ENCODE data around the gene SCAF11.
A peak's percentile ranks its signal among the peaks of the same experiment; 100 is the strongest.
"Not testable (repeated sequence)": the region's sequence is repeated elsewhere in the genome, so short reads cannot be mapped to it uniquely, and the experiment has no call there.

SCAF11 gene

GRCh38 chr12:45990468-45991283 is at the start of gene SCAF11:
Gene SCAF11, minus strand, starts transcription at chr12:45990574. Its CDS starts 26,407 bp downstream, at chr12:45964167.
- DNase-seq = peak; percentile 100

GRCh38 chr12:46037066-46037465 is 46.7 kb upstream of the SCAF11 start:
- DNase-seq = peak; percentile 13

DNA sequence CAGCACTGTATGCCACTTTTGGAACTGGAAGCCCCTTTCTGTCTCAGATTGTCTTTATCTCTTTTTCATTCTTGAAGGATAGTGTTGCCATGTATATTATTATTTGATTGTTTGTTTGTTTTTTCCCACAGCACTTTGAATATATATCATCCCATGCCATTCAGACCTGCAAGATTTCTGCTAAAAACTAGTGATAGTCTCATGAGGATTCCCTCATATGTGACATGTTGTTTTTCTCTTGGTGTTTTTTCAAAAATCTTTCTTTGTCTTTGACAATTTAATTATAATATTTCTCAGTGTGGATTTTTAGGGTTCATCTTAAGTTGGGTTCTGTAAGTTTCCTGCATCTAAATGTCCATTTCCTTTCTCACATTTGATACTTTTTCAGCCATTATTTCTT is 36.8 kb upstream of the SCAF11 start:
- DNase-seq = no peak

GRCh38 chr12:46024099-46024498 is 33.7 kb upstream of the SCAF11 start:
- no peak for DNase-seq

- no peak for DNase-seq
These were observed 30.4 kb upstream of the SCAF11 start for GRCh38 chr12:46020768-46021167.

- not testable (repeated sequence) for DNase-seq
These were observed 28.3 kb upstream of the SCAF11 start for GRCh38 chr12:46018712-46019111.

DNA sequence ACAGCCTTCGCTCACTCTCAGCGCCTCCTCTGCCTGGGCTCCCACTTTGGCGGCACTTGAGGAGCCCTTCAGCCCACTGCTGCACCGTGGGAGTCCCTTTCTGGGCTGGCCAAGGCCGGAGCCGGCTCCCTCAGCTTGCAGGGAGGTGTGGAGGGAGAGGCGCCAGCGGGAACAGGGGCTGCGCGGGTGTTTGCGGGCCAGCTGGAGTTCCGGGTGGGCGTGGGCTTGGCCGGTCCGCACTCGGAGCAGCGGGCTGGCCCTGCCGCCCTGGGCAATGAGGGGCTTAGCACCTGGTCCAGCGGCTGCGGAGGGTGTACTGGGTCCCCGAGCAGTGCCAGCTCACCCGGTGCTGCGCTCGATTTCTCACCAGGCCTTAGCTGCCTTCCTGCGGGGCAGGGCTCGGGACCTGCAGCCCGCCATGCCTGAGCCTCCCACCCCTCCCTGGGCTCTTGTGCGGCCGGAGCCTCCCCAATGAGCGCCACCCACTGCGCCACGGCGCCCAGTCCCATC is 27.5 kb upstream of the SCAF11 start:
- not testable (repeated sequence) for DNase-seq

- DNase-seq = no peak
These were observed 15.4 kb upstream of the SCAF11 start for GRCh38 chr12:46005823-46006222.

DNA sequence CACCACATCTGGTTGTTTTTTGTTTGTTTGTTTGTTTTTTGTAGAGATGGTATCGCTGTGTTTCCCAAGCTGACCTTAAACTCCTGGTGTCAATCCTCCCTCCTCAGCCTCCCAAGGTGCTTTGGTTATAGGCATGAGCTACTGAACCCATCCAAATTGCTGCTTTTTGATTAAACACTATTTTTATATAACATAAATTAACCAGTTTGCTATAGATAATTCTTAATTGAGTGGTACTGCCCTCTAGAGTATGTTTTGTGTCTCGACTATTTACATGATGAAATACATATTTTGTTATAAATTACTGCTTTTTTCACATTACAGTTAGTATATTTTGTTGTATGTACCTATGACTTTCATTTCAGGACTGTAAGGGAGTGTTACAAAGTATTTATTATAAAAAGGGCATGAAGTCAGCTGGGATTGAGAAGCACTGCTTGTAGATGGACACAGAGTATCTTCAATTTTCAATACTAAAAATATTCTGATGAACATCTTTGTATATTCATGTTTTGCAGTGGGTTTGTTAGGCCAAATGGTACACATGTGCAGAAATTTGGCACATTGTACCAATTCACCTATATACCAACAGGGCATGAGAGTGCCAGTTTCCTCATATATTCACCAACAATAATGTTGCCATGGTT is 14.9 kb upstream of the SCAF11 start:
- peak; percentile 41 for DNase-seq

DNA sequence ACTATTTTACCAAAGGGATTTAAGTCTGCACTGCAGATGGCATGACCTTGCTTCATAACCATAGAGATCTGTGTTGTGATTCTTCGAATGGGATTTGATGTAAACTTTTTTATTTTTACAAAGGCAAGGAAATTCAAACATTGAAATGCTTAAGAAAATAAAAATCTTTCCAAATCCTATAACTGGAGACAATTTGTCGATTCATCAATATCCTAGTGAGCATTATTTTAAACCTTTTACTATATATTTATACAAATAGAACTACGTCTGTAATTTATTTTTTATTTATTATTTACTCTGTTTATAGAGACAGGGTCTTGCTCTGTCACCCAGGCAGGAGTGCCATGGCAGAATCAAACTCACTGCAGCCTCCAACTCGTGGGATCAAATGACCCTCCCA is 14.3 kb upstream of the SCAF11 start:
- DNase-seq = no peak

- DNase-seq = not testable (repeated sequence)
These were observed 9.7 kb upstream of the SCAF11 start for GRCh38 chr12:46000076-46000475.

- peak; percentile 28 for DNase-seq
These were observed 4.4 kb upstream of the SCAF11 start for GRCh38 chr12:45994736-45995135.

DNA sequence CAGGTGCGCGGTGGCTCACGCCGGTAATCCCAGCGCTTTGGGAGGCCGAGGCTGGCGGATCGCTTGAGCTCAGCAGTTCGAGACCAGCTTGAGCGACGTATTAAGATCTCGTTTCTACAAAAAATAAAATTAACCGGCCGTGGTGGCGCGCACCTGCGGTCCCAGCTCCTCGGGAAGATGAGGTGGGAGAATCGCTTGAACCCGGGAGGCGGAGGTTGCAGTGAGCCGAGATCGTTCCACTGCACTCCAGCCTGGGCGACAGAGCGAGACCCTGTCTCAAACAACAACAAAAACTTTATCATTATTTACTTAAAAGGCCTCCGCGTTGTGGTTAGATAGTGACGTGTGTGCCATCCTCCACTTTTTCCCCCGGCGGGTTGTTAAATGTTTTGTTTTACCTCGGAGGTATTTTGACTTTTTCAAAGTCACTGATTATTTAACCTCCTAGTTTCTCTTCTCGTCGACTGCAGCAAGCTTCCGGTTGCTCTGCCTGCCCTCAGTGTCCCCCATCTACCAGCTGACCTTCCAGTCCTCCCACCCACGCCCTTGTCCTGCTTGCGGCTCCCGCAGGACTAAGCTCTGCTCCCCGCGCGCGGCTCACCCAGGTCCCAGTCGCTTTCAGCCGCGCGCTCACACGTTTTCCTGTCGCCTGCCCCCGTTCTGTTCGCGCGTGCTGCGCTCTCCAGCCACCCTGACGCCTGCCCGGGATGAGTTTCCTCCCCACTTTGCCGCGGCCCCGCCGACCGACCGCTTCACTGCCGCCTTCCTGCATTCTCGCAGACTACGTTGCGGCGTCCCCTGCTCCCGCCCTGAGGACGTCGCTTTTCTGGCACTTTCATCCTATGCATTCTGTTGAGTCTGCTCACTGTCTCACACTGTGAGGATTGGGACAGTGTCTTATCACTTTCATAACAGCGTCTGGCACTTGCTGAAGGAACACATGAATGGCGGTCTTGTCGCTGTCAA is 1.2 kb upstream of the SCAF11 start:
- DNase-seq = peak; percentile 91

DNA sequence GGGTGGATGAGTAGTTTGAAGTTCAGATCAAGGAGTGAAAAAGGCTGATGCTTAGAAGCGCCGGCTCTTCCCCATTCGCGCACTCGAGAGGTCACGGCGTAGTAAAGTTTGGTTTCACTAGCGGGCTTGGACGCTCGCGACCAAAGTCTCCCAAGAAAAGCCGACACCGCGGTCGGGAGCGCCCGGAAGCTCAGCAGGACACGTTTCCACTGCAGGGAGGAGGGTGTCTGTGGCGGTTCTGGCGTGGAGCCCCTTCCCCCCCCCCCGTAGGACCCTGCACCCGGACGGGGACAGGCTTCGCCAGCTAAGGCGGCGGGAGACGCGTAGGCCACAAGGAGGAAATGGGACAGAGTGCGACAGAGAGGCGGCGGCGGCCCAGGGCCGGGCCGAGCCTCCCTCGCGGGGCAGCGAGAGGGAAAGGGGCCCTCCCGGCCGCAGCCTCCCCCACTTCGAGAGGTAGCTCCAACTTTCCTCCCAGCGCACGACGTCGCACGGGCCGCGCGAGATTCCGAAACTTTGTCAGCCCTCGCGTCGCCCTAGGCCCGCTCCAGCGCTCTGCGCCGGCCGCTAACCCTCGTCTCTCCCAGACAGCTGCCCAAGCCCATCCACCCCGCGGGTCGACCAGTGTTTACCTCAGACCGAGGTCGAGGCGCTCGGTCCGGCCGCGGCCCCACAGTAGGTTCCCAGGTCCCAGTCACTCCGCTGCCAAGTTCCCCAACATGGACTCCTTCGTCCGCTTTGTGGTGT is 480 bp downstream of the SCAF11 start:
- DNase-seq = peak; percentile 76

- no peak for DNase-seq
These were observed 1.1 kb downstream of the SCAF11 start for GRCh38 chr12:45989287-45989686.

- DNase-seq = no peak
These were observed 2.1 kb downstream of the SCAF11 start for GRCh38 chr12:45988264-45988663.

- DNase-seq = no peak
These were observed 3.0 kb downstream of the SCAF11 start for GRCh38 chr12:45987340-45987727.

DNA sequence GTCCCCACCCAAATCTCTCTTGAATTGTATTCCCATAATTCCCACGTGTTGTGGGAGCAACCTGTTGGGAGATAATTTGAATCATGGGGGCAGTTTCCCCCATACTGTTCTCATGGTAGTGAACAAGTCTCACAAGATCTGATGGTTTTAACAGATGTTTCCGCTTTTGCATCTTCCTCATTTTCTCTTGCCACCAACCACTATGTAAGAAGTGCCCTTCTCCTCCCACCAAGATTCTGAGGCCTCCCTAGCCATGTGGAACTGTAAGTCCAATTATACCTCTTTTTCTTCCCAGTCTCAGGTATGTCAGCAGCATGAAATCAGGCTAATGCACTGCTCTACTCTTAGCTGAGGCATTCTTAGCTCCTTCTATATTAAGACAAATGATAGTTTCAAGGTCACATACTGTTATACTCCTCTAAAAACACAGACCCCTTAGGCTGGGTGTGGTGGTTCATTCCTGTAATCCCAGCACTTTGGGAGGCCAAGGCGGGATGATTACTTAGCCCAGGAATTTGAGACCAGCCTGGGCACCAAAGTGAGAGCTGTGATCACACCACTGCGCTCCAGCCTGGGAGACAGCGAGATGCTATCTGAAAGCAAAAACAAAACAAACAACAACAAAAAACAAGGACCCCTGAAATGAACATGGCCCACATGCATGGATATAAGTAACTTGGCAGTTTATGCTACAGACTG is 3.6 kb downstream of the SCAF11 start:
- DNase-seq = peak; percentile 42

DNA sequence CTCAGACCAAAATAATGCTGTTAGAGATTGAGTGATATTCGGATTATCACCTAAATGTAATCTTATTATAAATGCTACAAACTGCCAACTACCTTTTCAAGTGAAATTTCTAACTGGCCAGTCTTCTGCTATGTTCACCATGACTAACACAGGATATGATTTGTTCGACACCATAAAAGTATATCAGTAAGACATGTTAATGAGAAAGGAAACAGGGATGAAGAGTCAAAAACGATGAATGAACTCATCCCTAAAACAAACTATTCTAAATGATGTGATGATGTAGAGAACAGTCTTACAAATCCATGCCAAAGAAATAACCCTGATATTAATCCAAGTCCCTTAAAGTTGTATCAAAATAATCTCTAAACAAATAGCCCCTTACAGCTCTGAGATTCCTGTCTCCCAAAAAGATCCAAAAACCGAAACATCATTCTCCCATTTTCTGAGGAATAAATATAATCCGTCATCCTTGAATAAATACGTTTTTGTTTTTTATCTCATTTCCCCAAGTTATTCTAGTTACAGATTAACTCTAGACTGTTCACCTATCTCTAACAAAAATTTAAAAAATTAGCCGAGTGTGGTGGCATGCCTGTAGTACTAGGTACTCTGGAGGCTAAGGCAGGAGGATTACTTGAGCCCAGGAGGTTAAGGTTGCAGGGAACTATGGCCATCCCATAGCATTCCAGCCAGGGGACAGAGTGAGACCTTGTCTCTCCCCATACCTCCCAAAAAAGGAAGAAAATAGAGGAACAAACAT is 9.1 kb downstream of the SCAF11 start:
- DNase-seq = no peak

DNA sequence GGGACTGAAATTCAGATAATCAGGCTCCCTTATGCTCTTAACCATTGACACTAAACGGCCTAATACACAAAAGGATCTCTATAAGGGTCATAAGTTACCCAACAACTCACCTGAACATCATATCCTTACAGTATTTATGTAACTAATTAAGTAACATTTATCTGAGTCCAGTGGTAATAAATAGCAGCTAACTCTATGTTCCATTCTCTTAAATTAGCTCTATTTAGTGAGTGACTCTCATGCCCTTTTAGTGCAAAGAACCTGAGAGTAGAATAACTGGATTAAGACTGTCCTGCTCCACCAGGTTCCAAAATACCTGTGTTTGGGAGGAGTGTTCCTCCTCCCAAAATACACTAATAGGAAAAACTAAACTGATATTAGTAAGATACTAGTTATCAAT is 9.8 kb downstream of the SCAF11 start:
- DNase-seq = no peak

DNA sequence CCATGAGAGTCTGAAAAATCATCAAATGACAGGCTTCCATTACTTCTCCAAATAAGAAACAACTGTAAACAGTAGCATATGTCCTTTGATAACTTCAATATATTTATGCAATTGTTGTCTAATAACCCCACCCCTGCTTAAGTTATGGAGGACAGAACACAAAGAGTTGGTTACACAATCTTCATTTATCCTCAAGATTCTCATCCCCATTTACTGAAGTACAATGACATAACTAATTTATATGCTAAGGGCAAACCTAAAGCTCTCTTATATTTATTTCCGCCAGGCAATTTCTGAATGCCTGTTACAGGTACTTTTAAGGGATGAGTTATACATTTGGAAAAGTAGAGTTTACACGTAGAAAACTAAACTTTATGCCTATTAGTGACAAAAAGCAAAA is 12.3 kb downstream of the SCAF11 start:
- no peak for DNase-seq

Measured in hematopoietic multipotent progenitor cell treated with erythropoietin and hydrocortisone succinate and interleukin-3 and kit ligand, for 8 days (in vitro differentiated cells).